Right atrium auricular region (tissue), 2 donors: ENCODE measurements around the gene RAPGEF6. TPM values are rescaled to one million over a fixed set of nuclear protein-coding genes. Genes with fewer than 3 reads are reported as not detected.

Experiments
- DNase-seq: peaks from one replicate; pipeline ENCODE4 v3.0.0-alpha.2; 2019; ENCODE audit warnings: low spot score
- H3K27ac ChIP-seq, 2 donors: fragments of 200-600 bp; sonication (generic); 1 replicate in 1 of 2; 2 replicates in 1 of 2; pipeline ENCODE4 v1.5.1; 2016 to 2019
- H3K27me3 ChIP-seq, 2 donors: fragments of 200-600 bp; sonication (generic); one replicate each; pipeline versions ENCODE4 v1.5.1 to v1.6.0; 2017 to 2019
- H3K36me3 ChIP-seq: fragments of 200-600 bp; sonication (generic); one replicate; pipeline ENCODE4 v1.5.1; 2016
- H3K4me1 ChIP-seq, 2 donors: fragments of 200-600 bp; sonication (generic); one replicate each; pipeline versions ENCODE4 v1.5.1 to v1.6.0; 2017 to 2019
- H3K4me3 ChIP-seq, 2 donors: fragments of 200-600 bp; sonication (generic); 1 replicate in 1 of 2; 2 replicates in 1 of 2; pipeline ENCODE4 v1.5.1; 2017 to 2019; ENCODE audit warnings: mild to moderate bottlenecking in 1 of 2, moderate library complexity in 1 of 2
- H3K9me3 ChIP-seq, 2 donors: fragments of 200-600 bp; sonication (generic); one replicate each; pipeline ENCODE4 v1.5.1; 2019
- total RNA-seq, 2 donors: library from RNA; depleted of rRNA; stranded (reverse); fragments of >200 nt; gene quantifications; one replicate each; pipeline ENCODE4 v1.1.0, GENCODE V29; 2016
- TF ChIP-seq, protein P1 (sequence below), 2 donors: fragments of 200-600 bp; sonication (generic); IDR thresholded peaks; one replicate each; pipeline ENCODE4 v1.5.1; 2019; ENCODE audit warnings: antibody characterized with exemption in 2 of 2

Gene RAPGEF6
- total RNA-seq, 2 donors from 2014 or later = 10.0 to 14.0 TPM

DNA sequence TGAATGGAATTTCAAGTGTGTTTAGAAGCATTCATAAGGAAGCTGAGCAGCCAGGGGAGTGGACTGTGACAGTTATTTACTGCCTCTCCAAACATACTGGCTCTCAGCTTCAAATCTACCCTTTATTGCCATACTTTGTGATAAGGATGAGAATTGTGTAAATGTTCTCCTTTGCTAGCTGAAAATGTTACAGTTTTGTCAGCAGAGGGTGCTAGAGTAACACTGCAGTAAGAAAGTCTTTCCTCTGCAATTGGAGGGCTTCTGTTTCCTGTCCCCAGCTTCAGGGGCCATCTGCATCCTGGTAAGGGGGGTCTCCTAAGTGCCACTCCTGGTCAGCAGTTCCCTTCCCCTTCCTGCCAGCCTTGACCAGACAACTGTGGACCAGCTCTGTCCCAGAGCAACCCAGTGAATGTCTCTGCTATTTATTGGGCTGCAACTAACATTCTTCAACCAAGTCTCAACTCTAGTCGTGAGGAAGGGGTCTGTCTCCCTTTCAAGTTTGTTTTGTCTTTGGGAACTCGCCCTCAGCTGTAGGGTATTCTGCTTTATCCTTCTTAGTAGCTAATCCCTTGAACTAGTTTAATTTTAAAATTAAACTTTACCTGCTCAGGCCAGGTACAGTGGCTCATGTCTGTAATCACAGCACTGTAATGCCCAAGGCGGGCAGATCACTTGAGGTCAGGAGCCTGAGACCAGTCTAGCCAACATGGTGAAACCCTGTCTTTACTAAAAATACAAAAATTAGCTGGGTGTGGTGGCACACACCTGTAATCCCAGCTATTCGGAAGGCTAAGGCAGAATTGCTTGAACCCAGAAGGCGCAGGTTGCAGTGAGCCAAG is 45.3 kb downstream of the RAPGEF6 start:
- no peaks in the 10 kb centered on the region for H3K36me3 ChIP-seq
- no peaks in the 10 kb centered on the region for H3K9me3 ChIP-seq

DNA sequence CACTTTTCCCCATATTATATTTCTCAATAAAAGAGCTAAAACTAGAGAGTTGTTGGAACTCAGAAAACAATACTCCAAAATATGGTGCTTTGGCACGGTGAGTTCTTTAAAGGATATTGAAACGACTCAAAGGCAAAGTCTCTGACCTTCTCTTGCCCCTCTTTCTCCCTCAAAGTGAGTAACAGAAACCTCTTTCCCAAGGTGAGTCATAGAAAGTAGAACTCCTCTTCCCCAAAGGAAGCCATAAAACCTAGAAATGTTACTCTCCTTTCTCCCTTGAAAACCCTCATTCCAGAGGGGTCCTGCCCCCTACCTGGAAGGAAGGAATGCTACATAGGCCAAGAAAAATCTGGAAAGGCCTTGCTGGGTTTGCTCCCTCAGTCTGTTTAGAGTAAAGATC is 47.5 kb downstream of the RAPGEF6 start:
- Histone ChIP-seq H3K27me3 (no peaks in the 10 kb centered on the region), H3K36me3 (no peaks in the 10 kb centered on the region), H3K9me3 (no peaks in the 10 kb centered on the region), H3K27ac (no peak overlapping the region), H3K4me1 (peaks cover 0 to 9% of the 10 kb centered on the region in 2 donors), H3K4me3 (no peak overlapping the region)
- TF ChIP-seq, protein P1, sequence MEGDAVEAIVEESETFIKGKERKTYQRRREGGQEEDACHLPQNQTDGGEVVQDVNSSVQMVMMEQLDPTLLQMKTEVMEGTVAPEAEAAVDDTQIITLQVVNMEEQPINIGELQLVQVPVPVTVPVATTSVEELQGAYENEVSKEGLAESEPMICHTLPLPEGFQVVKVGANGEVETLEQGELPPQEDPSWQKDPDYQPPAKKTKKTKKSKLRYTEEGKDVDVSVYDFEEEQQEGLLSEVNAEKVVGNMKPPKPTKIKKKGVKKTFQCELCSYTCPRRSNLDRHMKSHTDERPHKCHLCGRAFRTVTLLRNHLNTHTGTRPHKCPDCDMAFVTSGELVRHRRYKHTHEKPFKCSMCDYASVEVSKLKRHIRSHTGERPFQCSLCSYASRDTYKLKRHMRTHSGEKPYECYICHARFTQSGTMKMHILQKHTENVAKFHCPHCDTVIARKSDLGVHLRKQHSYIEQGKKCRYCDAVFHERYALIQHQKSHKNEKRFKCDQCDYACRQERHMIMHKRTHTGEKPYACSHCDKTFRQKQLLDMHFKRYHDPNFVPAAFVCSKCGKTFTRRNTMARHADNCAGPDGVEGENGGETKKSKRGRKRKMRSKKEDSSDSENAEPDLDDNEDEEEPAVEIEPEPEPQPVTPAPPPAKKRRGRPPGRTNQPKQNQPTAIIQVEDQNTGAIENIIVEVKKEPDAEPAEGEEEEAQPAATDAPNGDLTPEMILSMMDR (IDR thresholded peaks at IDR 0.05) = no peak
- DNase-seq = no peak

More for the DNA sequence above, 45.3 kb downstream of the RAPGEF6 start:
- no peak overlapping the region for H3K4me3 ChIP-seq
- H3K27ac ChIP-seq = no peak overlapping the region
- no peaks in the 10 kb centered on the region for H3K27me3 ChIP-seq
- no peak for DNase-seq
- TF ChIP-seq, protein P1 (IDR thresholded peaks at IDR 0.05) = peak; percentile 66 to 91
- peaks cover 0 to 25% of the 10 kb centered on the region in 2 donors for H3K4me1 ChIP-seq

DNA sequence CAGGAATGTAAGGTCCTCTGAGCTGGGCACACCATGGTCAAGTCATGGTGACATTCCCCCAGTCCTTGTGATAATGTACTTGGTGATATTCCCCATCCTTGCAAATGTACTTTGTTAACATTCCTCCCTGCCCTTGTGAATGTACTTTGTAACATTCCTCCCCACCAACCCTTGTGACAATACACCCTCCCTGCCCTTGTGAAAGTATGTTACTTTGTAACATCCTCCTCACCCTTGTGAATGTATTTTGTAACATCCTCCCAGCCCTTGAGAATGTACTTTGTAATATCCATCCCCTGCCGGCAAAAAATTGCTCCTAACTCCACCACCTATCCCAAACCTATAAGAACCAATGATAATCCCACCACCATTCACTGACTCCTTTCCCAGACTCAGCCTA is 53.3 kb downstream of the RAPGEF6 start:
- Histone ChIP-seq H3K27me3 (no peaks in the 10 kb centered on the region), H3K4me3 (no peak overlapping the region), H3K4me1 (no peaks in the 10 kb centered on the region), H3K27ac (no peak overlapping the region), H3K36me3 (no peaks in the 10 kb centered on the region), H3K9me3 (no peaks in the 10 kb centered on the region)
- no peak for DNase-seq
- TF ChIP-seq, protein P1 (IDR thresholded peaks at IDR 0.05) = no peak

DNA sequence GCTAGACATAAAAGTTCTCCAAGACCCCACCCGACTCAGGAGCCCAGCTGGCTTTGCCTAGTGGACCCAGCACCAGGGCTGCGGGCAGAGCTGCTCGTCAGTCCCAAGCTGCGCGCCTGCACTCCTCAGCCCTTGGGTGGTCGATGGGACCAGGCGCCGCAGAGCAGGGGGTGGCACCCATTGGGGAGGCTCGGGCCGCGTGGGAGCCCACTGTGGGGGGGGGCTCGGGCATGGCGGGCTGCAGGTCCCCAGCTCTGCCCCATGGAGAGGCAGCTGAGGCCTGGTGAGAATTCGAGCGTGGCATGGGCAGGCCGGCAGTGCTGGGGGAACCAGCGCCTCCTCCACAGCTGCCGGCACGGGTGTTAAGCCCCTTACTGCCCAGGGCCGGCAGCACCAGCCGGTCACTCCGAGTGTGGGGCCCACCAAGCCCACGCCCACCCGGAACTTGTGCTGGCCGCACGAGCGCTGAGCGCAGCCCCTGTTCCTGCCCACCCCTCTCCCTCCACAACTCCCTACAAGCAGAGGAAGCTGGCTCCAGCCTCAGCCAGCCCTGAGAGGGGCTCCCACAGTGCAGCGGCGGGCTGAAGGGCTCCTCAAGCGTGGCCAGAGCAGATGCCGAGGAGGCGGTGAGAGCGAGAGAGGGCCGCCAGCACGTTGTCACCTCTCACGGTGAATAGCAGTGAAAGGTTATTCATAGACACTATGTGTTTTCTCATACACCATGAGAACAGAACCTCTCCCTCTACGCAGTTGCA is 54.9 kb downstream of the RAPGEF6 start:
- no peak for DNase-seq
- Histone ChIP-seq H3K9me3 (no peaks in the 10 kb centered on the region), H3K27me3 (no peaks in the 10 kb centered on the region), H3K36me3 (no peaks in the 10 kb centered on the region), H3K4me3 (no peak overlapping the region), H3K4me1 (no peaks in the 10 kb centered on the region), H3K27ac (no peak overlapping the region)
- TF ChIP-seq, protein P1 (IDR thresholded peaks at IDR 0.05) = no peak

DNA sequence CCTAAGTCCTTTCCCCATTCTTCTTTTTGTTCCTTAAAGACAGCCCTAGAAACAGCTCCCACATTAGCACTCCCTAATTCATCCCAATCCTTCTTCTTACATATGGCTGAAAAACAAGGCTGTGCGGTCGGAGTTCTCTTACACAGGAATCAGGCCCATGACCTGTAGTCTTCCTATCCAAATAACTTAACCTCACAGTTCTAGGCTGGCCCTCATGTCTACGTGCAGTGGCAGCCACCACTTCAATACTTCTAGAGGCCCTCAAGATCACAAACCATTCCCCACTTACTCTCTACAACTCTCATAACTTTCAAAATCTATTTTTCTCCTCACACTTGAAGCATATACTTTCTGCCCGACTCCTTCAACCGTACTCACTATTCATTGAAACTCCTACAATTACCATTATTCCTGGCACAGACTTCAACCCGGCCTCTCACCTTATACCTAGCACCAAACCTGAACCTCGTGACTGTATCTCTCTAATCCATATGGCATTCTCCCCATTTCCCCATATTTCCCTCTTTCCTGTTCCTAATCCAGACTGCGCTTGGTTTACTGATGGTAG is 59.3 kb downstream of the RAPGEF6 start:
- no peaks in the 10 kb centered on the region for H3K27me3 ChIP-seq
- H3K27ac ChIP-seq = no peak overlapping the region
- no peak for DNase-seq
- H3K36me3 ChIP-seq = no peaks in the 10 kb centered on the region
- no peak overlapping the region for H3K4me3 ChIP-seq
- TF ChIP-seq, protein P1 (IDR thresholded peaks at IDR 0.05) = no peak
- no peaks in the 10 kb centered on the region for H3K9me3 ChIP-seq
- H3K4me1 ChIP-seq = no peaks in the 10 kb centered on the region
